KMS-11 (cell line): Measurements from ENCODE around the gene ABI3BP.

ENCODE experiments used
- H2AFZ ChIP-seq: fragments of 200-600 bp; sonication (generic); 2 replicates; pipeline ENCODE4 v1.6.1; 2016; ENCODE audit warnings: antibody characterized with exemption, mixed run types, low read depth
- H3K27ac ChIP-seq: fragments of 200-600 bp; sonication (generic); 2 replicates; pipeline ENCODE4 v1.6.1; 2016; ENCODE audit warnings: mild to moderate bottlenecking, mixed run types
- H3K27me3 ChIP-seq: fragments of 200-600 bp; sonication (generic); 2 replicates; pipeline ENCODE4 v1.6.1; 2017; ENCODE audit warnings: mild to moderate bottlenecking, low read depth, mixed run types, moderate library complexity; ENCODE audit not compliant: insufficient read depth
- H3K36me3 ChIP-seq: fragments of 200-600 bp; sonication (generic); 2 replicates; pipeline ENCODE4 v1.6.1; 2017; ENCODE audit warnings: mild to moderate bottlenecking, mixed run types; ENCODE audit not compliant: insufficient read depth
- H3K4me1 ChIP-seq: fragments of 200-600 bp; sonication (generic); 2 replicates; pipeline ENCODE4 v1.6.1; 2016; ENCODE audit warnings: mild to moderate bottlenecking, low read depth, mixed run types; ENCODE audit not compliant: poor library complexity, severe bottlenecking
- H3K4me2 ChIP-seq: fragments of 200-600 bp; sonication (generic); 2 replicates; pipeline ENCODE4 v1.7.0; 2016; ENCODE audit warnings: mild to moderate bottlenecking, mixed run types
- H3K4me3 ChIP-seq: fragments of 200-600 bp; sonication (generic); IDR thresholded peaks from 2 replicates; pipeline ENCODE4 v1.6.1; 2017; ENCODE audit warnings: low read depth, low read length, mixed read lengths; ENCODE audit not compliant: insufficient read depth
- H3K79me2 ChIP-seq: fragments of 200-600 bp; sonication (generic); 2 replicates; pipeline ENCODE4 v1.6.1; 2016; ENCODE audit warnings: low read depth, mixed run types; ENCODE audit not compliant: insufficient read depth
- H3K9ac ChIP-seq: fragments of 200-600 bp; sonication (generic); 2 replicates; pipeline ENCODE4 v1.6.1; 2016; ENCODE audit warnings: mild to moderate bottlenecking, mixed run types
- H4K20me1 ChIP-seq: fragments of 200-600 bp; sonication (generic); 2 replicates; pipeline ENCODE4 v1.6.1; 2016; ENCODE audit warnings: mild to moderate bottlenecking, mixed run types; ENCODE audit not compliant: insufficient read depth
- TF ChIP-seq, protein P1 (sequence below): fragments of 200-600 bp; sonication (generic); conservative IDR thresholded peaks from 2 replicates; pipeline ENCODE4 v1.6.1; 2017; ENCODE audit warnings: low read depth, mild to moderate bottlenecking, antibody characterized with exemption, low read length, moderate library complexity, mixed read lengths

The ABI3BP gene

DNA sequence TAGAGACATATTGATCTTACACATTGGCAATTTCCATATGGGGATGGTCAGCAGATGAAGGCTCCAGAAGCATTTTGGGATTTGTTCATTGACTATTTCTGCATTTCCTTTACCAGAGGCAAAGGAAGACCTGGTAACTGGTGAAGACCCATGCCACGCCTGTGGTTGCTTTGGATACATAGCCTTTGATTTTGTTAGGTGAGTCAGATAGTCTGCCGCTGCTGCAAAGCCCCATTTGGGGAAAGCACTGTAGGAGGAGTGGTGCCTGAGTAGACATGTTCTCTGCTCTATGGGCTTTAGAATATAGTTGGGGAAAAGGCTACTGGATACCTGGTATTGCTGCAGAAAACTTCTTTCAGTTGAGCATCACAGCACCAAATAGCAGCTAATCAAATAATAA, 227.2 kb downstream of the ABI3BP start:
- no peaks in the 10 kb centered on the region for H3K27me3 ChIP-seq
- no peaks in the 10 kb centered on the region for H3K79me2 ChIP-seq
- H4K20me1 ChIP-seq, result no peaks in the 10 kb centered on the region
- no peak overlapping the region for H3K9ac ChIP-seq
- peaks cover 26% of the 10 kb centered on the region for H3K4me1 ChIP-seq
- H3K4me3 ChIP-seq, result no peak overlapping the region
- no peak overlapping the region for H3K4me2 ChIP-seq
- no peak overlapping the region for H3K27ac ChIP-seq
- H2AFZ ChIP-seq, result no peak overlapping the region
- H3K36me3 ChIP-seq, result no peaks in the 10 kb centered on the region
- TF ChIP-seq, protein P1, sequence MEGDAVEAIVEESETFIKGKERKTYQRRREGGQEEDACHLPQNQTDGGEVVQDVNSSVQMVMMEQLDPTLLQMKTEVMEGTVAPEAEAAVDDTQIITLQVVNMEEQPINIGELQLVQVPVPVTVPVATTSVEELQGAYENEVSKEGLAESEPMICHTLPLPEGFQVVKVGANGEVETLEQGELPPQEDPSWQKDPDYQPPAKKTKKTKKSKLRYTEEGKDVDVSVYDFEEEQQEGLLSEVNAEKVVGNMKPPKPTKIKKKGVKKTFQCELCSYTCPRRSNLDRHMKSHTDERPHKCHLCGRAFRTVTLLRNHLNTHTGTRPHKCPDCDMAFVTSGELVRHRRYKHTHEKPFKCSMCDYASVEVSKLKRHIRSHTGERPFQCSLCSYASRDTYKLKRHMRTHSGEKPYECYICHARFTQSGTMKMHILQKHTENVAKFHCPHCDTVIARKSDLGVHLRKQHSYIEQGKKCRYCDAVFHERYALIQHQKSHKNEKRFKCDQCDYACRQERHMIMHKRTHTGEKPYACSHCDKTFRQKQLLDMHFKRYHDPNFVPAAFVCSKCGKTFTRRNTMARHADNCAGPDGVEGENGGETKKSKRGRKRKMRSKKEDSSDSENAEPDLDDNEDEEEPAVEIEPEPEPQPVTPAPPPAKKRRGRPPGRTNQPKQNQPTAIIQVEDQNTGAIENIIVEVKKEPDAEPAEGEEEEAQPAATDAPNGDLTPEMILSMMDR, result no peak

DNA sequence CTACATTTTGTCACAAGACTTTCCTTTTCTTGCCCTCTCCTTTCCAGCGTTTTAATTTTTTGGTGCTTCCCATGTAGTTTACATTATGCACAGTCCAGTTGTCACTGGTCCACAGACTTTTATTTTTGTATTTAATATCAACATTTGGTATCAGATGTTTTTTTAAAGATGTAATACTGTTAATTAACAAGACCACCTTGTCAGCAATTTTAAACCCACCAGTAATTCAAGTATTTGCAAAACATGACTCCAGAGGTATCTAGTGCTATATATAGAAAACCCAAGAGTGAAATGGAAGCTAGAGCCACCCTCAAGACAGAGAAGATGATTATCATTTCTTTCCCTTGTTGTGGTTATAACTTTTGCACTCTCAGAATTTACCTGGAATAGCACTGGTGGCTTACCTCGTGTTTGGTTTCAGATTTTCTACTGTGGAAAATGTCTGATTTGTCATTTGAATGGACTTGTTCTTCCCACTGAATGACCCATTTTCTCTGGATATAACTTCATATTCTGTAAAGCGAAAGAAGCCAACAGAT, 227.7 kb downstream of the ABI3BP start:
- Histone ChIP-seq H3K4me1 (peaks cover 31% of the 10 kb centered on the region), H3K4me2 (no peak overlapping the region), H4K20me1 (no peaks in the 10 kb centered on the region), H2AFZ (no peak overlapping the region), H3K36me3 (no peaks in the 10 kb centered on the region), H3K27me3 (no peaks in the 10 kb centered on the region), H3K27ac (no peak overlapping the region), H3K9ac (no peak overlapping the region), H3K4me3 (no peak overlapping the region), H3K79me2 (no peaks in the 10 kb centered on the region)
- TF ChIP-seq, protein P1, result no peak

DNA sequence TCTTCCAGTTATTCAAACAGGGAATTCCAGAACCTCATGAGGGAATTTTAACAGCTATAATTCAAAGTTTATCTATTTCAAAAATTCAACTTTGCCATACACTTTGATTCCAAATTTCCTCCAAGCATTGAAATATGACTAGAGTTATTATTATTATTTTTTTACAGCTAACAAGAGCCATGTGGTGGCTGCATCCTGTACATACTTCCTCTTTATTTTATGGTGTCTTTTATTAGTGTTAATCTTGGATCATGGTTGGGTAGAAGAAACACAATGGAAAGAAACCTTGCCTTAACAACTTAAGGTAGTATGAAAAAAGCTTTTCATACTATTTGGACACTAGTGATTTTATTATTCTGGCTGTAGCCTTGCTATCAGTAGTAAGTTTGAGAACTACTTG, 231.3 kb downstream of the ABI3BP start:
- Histone ChIP-seq H2AFZ (no peak overlapping the region), H3K27ac (peak overlapping the region; percentile 23; the same call in 1 of the 2 replicates), H3K4me2 (peak overlapping the region; percentile 75), H3K79me2 (no peaks in the 10 kb centered on the region), H4K20me1 (no peaks in the 10 kb centered on the region), H3K36me3 (no peaks in the 10 kb centered on the region), H3K4me1 (peaks cover 47% of the 10 kb centered on the region), H3K9ac (no peak overlapping the region), H3K4me3 (no peak overlapping the region), H3K27me3 (no peaks in the 10 kb centered on the region)
- TF ChIP-seq, protein P1, result no peak

DNA sequence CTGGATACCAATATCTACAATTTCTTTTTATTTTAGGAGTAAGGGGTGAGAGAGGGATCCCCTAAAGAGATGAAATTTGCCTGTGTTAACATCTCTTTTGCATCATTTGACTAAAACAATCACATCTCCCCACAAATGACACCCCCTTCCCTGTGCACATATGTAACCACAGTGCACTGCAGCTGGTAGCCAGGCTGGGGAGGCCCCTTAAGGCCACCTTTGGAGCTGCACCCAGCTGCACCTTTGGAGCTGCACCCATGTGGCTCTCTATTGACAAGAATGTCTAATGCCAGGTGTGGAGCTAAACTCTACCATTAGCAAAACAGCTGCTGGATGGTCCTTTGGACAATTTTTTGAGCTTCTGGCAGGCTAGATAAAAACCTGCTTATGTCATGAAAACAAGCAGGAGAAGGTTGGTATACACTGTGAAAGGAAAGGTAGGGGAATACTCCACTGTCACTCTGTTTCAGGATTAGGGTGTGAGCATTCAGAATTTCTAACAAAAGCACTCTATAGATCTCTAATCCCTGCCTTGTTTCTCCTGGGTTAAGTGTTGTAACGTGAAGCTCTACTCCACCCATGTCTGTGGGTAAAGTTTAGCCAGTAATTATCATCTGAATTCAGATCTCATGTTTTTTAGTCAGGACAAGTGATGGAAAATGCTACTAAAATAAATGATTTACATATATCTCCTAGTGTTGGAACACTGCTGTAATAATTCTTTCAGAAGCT, 231.8 kb downstream of the ABI3BP start:
- H3K36me3 ChIP-seq, result no peaks in the 10 kb centered on the region
- H3K79me2 ChIP-seq, result no peaks in the 10 kb centered on the region
- no peaks in the 10 kb centered on the region for H3K27me3 ChIP-seq
- H3K4me1 ChIP-seq, result peaks cover 47% of the 10 kb centered on the region
- H3K27ac ChIP-seq, result peak overlapping the region; percentile 47; the same call in 1 of the 2 replicates
- H3K9ac ChIP-seq, result peak overlapping the region; percentile 31; the same call in 1 of the 2 replicates
- no peak overlapping the region for H3K4me3 ChIP-seq
- TF ChIP-seq, protein P1, result peak; percentile 67
- peak overlapping the region; percentile 31; the same call in 1 of the 2 replicates for H2AFZ ChIP-seq
- no peaks in the 10 kb centered on the region for H4K20me1 ChIP-seq
- peak overlapping the region; percentile 75 for H3K4me2 ChIP-seq
